Neuronal stem cell (in vitro differentiated cells): Measurements from ENCODE around the gene ATP5MK.

ENCODE experiments used
- DNase-seq: peaks from one replicate; pipeline ENCODE4 v3.0.0-alpha.2; 2013; ENCODE audit warnings: low spot score
- H2AFZ ChIP-seq: one replicate; pipeline ENCODE4 v1.6.1; 2013; ENCODE audit warnings: mild to moderate bottlenecking, low read length, inconsistent platforms
- H2AK5ac ChIP-seq: 2 replicates; pipeline ENCODE4 v1.6.1; 2013; ENCODE audit warnings: low read depth, mild to moderate bottlenecking, inconsistent platforms, low read length, moderate library complexity, mixed read lengths
- H2BK120ac ChIP-seq: 2 replicates; pipeline ENCODE4 v1.6.1; 2013; ENCODE audit warnings: low read depth, mild to moderate bottlenecking, inconsistent platforms, low read length, moderate library complexity, mixed read lengths
- H2BK12ac ChIP-seq: one replicate; pipeline ENCODE4 v1.6.1; 2013; ENCODE audit warnings: low read length, inconsistent platforms
- H2BK15ac ChIP-seq: 2 replicates; pipeline ENCODE4 v1.6.1; 2013; ENCODE audit warnings: mild to moderate bottlenecking, low read length, inconsistent platforms, mixed read lengths
- H2BK5ac ChIP-seq: one replicate; pipeline ENCODE4 v1.6.1; 2013; ENCODE audit warnings: inconsistent platforms, mild to moderate bottlenecking, low read length, moderate library complexity
- H3K14ac ChIP-seq: one replicate; pipeline ENCODE4 v1.6.1; 2013; ENCODE audit warnings: low read length, inconsistent platforms
- H3K18ac ChIP-seq: 2 replicates; pipeline ENCODE4 v1.6.1; 2013; ENCODE audit warnings: low read length, inconsistent platforms
- H3K23ac ChIP-seq: 2 replicates; pipeline ENCODE4 v1.6.1; 2013; ENCODE audit warnings: low read depth, mild to moderate bottlenecking, mixed read lengths, low read length, inconsistent platforms; ENCODE audit not compliant: poor library complexity
- H3K27ac ChIP-seq: replicated peaks from 3 replicates; pipeline ENCODE4 v1.5.1; 2013; ENCODE audit warnings: low read length, inconsistent platforms
- H3K27me3 ChIP-seq, 3 experiments: 2 replicates each; pipeline ENCODE4 v1.6.1; 2013; ENCODE audit warnings: low read length in 3 of 3, mild to moderate bottlenecking in 2 of 3, inconsistent platforms in 1 of 3, low read depth in 1 of 3, mixed read lengths in 1 of 3, moderate library complexity in 1 of 3; ENCODE audit not compliant: control insufficient read depth in 3 of 3, insufficient read depth in 3 of 3
- H3K36me3 ChIP-seq, 2 donors: replicated peaks in 1 of 2; 2 replicates each; pipeline ENCODE4 v1.6.1; 2013; ENCODE audit warnings: low read length in 2 of 2; ENCODE audit not compliant: control insufficient read depth in 2 of 2, insufficient read depth in 2 of 2
- H3K4ac ChIP-seq: 2 replicates; pipeline ENCODE4 v1.6.1; 2013; ENCODE audit warnings: inconsistent platforms, mild to moderate bottlenecking, low read length, moderate library complexity
- H3K4me1 ChIP-seq, 2 donors: 1 replicate in 1 of 2; 2 replicates in 1 of 2; pipeline ENCODE4 v1.6.1; 2013; ENCODE audit warnings: low read length in 2 of 2, low read depth in 1 of 2; ENCODE audit not compliant: control insufficient read depth in 2 of 2, insufficient read depth in 1 of 2
- H3K4me2 ChIP-seq: one replicate; pipeline ENCODE4 v1.6.1; 2013; ENCODE audit warnings: mild to moderate bottlenecking, low read length, inconsistent platforms; ENCODE audit not compliant: insufficient read depth, poor library complexity, severe bottlenecking
- H3K4me3 ChIP-seq, 2 donors: 2 replicates each; pipeline ENCODE4 v1.5.1; 2013; ENCODE audit warnings: low read length in 2 of 2, mild to moderate bottlenecking in 2 of 2, inconsistent platforms in 1 of 2, moderate library complexity in 1 of 2
- H3K79me1 ChIP-seq: one replicate; pipeline ENCODE4 v1.6.1; 2013; ENCODE audit warnings: low read depth, mild to moderate bottlenecking, inconsistent platforms, low read length, moderate library complexity
- H3K9ac ChIP-seq: one replicate; pipeline ENCODE4 v1.6.1; 2013; ENCODE audit warnings: mild to moderate bottlenecking, low read depth, low read length, inconsistent platforms; ENCODE audit not compliant: poor library complexity
- H3K9me3 ChIP-seq, 2 donors: replicated peaks in 1 of 2; 2 replicates each; pipeline versions ENCODE3 to v1.6.1; 2013; ENCODE audit warnings: low read length in 2 of 2, mild to moderate bottlenecking in 2 of 2, inconsistent platforms in 1 of 2, low read depth in 1 of 2, mixed read lengths in 1 of 2, moderate library complexity in 1 of 2; ENCODE audit not compliant: control insufficient read depth in 2 of 2, insufficient read depth in 1 of 2
- H4K8ac ChIP-seq: one replicate; pipeline ENCODE4 v1.6.1; 2013; ENCODE audit warnings: low read depth, mild to moderate bottlenecking, inconsistent platforms, low read length, moderate library complexity
- H4K91ac ChIP-seq: one replicate; pipeline ENCODE4 v1.6.1; 2013; ENCODE audit warnings: low read length, low read depth, mild to moderate bottlenecking, inconsistent platforms; ENCODE audit not compliant: poor library complexity
- WGBS, 2 donors: extraction: QIAGEN DNeasy Blood & Tissue Kit; methylation state at CpG; one replicate each; pipeline ENCODE4 v1.1.7; 2013; ENCODE audit warnings: missing lambda C conversion rate in 2 of 2, mixed read lengths in 1 of 2; ENCODE audit not compliant: insufficient read length in 2 of 2, insufficient replicate concordance in 1 of 2; ENCODE audit errors: extremely low coverage in 2 of 2; 5-methylcytosine and 5-hydroxymethylcytosine counted together

The ATP5MK gene

DNA sequence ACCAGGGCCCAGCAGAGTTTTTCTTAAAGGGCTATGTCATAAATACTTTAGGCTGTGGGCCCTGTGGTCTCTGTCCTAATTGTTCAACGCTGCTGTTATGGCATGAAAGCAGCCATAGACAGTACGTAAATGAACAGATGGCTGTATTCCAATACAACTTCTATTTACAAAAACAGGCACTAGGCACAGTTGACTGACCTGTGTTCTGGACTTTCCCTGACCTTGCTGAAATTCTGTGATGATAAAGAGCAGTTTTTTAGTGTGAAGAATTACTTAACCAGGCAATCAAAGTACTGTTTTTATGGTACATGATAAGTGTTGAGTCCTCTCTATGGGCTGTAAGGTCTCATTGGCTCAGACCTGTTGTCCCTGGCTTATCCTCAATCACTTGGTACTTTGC, 17.3 kb upstream of the ATP5MK start:
- no peak overlapping the region for H3K4me2 ChIP-seq
- no peaks in the 10 kb centered on the region for H3K79me1 ChIP-seq
- H3K27ac ChIP-seq, result no peak overlapping the region
- H4K91ac ChIP-seq, result no peak overlapping the region
- peaks cover 55 to 100% of the 10 kb centered on the region in 2 donors for H3K36me3 ChIP-seq
- no peak overlapping the region for H3K23ac ChIP-seq
- no peaks in the 10 kb centered on the region for H3K27me3 ChIP-seq
- no peak overlapping the region for H2BK120ac ChIP-seq
- H3K9me3 ChIP-seq, result no peaks in the 10 kb centered on the region
- no peak overlapping the region for H4K8ac ChIP-seq
- no peak overlapping the region for H3K14ac ChIP-seq
- H3K18ac ChIP-seq, result no peak overlapping the region
- H3K4ac ChIP-seq, result no peak overlapping the region
- H3K9ac ChIP-seq, result no peak overlapping the region
- no peak overlapping the region for H2BK5ac ChIP-seq
- no peak overlapping the region for H3K4me3 ChIP-seq
- no peak overlapping the region for H2AFZ ChIP-seq
- no peak overlapping the region for H2BK15ac ChIP-seq
- WGBS, 2 donors, result no CpG with 5 or more reads among the region's 2 CpGs
- no peak overlapping the region for H2BK12ac ChIP-seq
- no peak overlapping the region for H2AK5ac ChIP-seq
- no peak for DNase-seq
- H3K4me1 ChIP-seq, result no peaks in the 10 kb centered on the region

GRCh38 chr10:103397191-103397825, 1.0 kb upstream of the ATP5MK start:
- DNase-seq, result no peak
- Histone ChIP-seq H2BK120ac (no peak overlapping the region), H3K4ac (no peak overlapping the region), H3K4me1 (peaks cover 4 to 11% of the 10 kb centered on the region in 2 donors), H3K27me3 (no peaks in the 10 kb centered on the region), H4K91ac (no peak overlapping the region), H3K4me2 (peak overlapping the region; percentile 75), H2BK15ac (no peak overlapping the region), H3K79me1 (peaks cover 8% of the 10 kb centered on the region), H3K4me3 (peak overlapping the region; percentile 71 to 89), H2AFZ (no peak overlapping the region), H3K14ac (no peak overlapping the region), H2BK5ac (no peak overlapping the region), H3K23ac (no peak overlapping the region), H4K8ac (no peak overlapping the region), H3K36me3 (peaks cover 15 to 64% of the 10 kb centered on the region in 2 donors), H3K9ac (no peak overlapping the region), H2BK12ac (no peak overlapping the region), H2AK5ac (no peak overlapping the region), H3K9me3 (no peaks in the 10 kb centered on the region), H3K18ac (no peak overlapping the region), H3K27ac (no peak overlapping the region)
- WGBS, 2 donors, result no CpG with 5 or more reads among the region's 19 CpGs

GRCh38 chr10:103396789-103397087, 463 bp upstream of the ATP5MK start:
- Histone ChIP-seq H2AFZ (peak overlapping the region; percentile 83), H3K9ac (peak overlapping the region; percentile 99), H3K23ac (peak overlapping the region; percentile 90), H3K4me2 (peak overlapping the region; percentile 75), H3K18ac (peak overlapping the region; percentile 95), H4K91ac (no peak overlapping the region), H2BK5ac (peak overlapping the region; percentile 89), H2BK12ac (no peak overlapping the region), H3K9me3 (no peaks in the 10 kb centered on the region), H3K14ac (no peak overlapping the region), H2BK15ac (no peak overlapping the region), H2BK120ac (no peak overlapping the region), H3K79me1 (peaks cover 8% of the 10 kb centered on the region), H3K4me3 (peak overlapping the region; percentile 71 to 89), H3K36me3 (peaks cover 14 to 64% of the 10 kb centered on the region in 2 donors), H3K27me3 (no peaks in the 10 kb centered on the region), H3K4me1 (peaks cover 4 to 11% of the 10 kb centered on the region in 2 donors), H2AK5ac (peak overlapping the region; percentile 48), H3K27ac (no peak overlapping the region), H4K8ac (no peak overlapping the region), H3K4ac (no peak overlapping the region)
- no peak for DNase-seq
- no CpG with 5 or more reads among the region's 8 CpGs for WGBS, 2 donors

DNA sequence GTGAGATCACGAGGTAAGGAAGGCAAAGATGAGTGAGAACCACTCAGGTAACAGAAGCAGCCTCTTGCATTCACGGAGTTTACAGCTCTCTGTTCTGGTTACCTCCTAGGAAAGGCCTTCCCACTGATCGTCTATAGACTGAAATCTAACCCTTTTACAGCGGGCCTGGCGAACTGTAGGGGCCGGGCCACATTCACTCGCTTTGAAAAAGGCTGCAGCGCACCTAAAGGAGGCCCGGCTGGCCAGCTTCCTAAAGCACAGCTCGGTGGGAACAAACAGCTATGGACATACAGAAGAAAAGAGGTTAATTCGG, 565 bp downstream of the ATP5MK start:
- no peak overlapping the region for H4K8ac ChIP-seq
- H3K27me3 ChIP-seq, result no peaks in the 10 kb centered on the region
- peak overlapping the region; percentile 92 for H3K4me2 ChIP-seq
- H3K9me3 ChIP-seq, result no peaks in the 10 kb centered on the region
- no peak overlapping the region for H2BK15ac ChIP-seq
- no peak overlapping the region for H3K27ac ChIP-seq
- peaks cover 8% of the 10 kb centered on the region for H3K79me1 ChIP-seq
- H4K91ac ChIP-seq, result no peak overlapping the region
- peaks cover 13 to 64% of the 10 kb centered on the region in 2 donors for H3K36me3 ChIP-seq
- no peak overlapping the region for H2BK120ac ChIP-seq
- peaks cover 4 to 11% of the 10 kb centered on the region in 2 donors for H3K4me1 ChIP-seq
- peak overlapping the region; percentile 89 for H2BK5ac ChIP-seq
- no peak overlapping the region for H3K14ac ChIP-seq
- H3K4ac ChIP-seq, result no peak overlapping the region
- peak overlapping the region; percentile 71 to 90 for H3K4me3 ChIP-seq
- WGBS, 2 donors, result no CpG with 5 or more reads among the region's 11 CpGs
- peak overlapping the region; percentile 95 for H3K9ac ChIP-seq
- H2AFZ ChIP-seq, result peak overlapping the region; percentile 83
- H3K18ac ChIP-seq, result no peak overlapping the region
- H2AK5ac ChIP-seq, result no peak overlapping the region
- H3K23ac ChIP-seq, result no peak overlapping the region
- H2BK12ac ChIP-seq, result no peak overlapping the region
- DNase-seq, result peak; percentile 2
